Osteoblast (primary cell): ENCODE data around the gene SH3BP2. TPM values are rescaled to one million over a fixed set of nuclear protein-coding genes. Genes with fewer than 3 reads are reported as not detected.
A peak's percentile ranks its signal among the peaks of the same experiment; 100 is the strongest.

Source experiments
- DNase-seq: peaks from one replicate; pipeline ENCODE4 v3.0.0; 2011; ENCODE audit warnings: low spot score, mixed read lengths; ENCODE audit not compliant: insufficient read length; ENCODE audit errors: missing footprints
- H2AFZ ChIP-seq: 2 replicates; pipeline ENCODE4 v1.6.0; 2011; ENCODE audit warnings: mild to moderate bottlenecking, low read length
- H3K27ac ChIP-seq: 2 replicates; pipeline ENCODE4 v1.5.1; 2011; ENCODE audit warnings: mild to moderate bottlenecking, low read depth, low read length, moderate library complexity
- H3K27me3 ChIP-seq: 2 replicates; pipeline ENCODE4 v1.6.0; 2012; ENCODE audit warnings: mild to moderate bottlenecking, control low read depth, inconsistent platforms, low read length, moderate library complexity; ENCODE audit not compliant: insufficient read depth
- H3K36me3 ChIP-seq: 2 replicates; pipeline ENCODE4 v1.5.1; 2011; ENCODE audit warnings: mild to moderate bottlenecking, low read length, control low read depth, moderate library complexity; ENCODE audit not compliant: insufficient read depth
- H3K4me1 ChIP-seq: 2 replicates; pipeline ENCODE4 v1.5.1; 2011; ENCODE audit warnings: mild to moderate bottlenecking, low read length, control low read depth, moderate library complexity; ENCODE audit not compliant: insufficient read depth
- H3K4me2 ChIP-seq: 2 replicates; pipeline ENCODE4 v1.6.0; 2011; ENCODE audit warnings: mild to moderate bottlenecking, low read length; ENCODE audit not compliant: insufficient read depth
- H3K4me3 ChIP-seq: fragments of 200-600 bp; sonication (generic); 3 replicates; pipeline ENCODE4 v1.5.1; 2012; ENCODE audit warnings: mild to moderate bottlenecking, low read length, inconsistent platforms; ENCODE audit not compliant: insufficient read depth
- H3K79me2 ChIP-seq: 2 replicates; pipeline ENCODE4 v1.6.0; 2012; ENCODE audit warnings: mild to moderate bottlenecking, low read length, control low read depth, inconsistent platforms; ENCODE audit not compliant: insufficient read depth
- H3K9me3 ChIP-seq: 2 replicates; pipeline ENCODE4 v1.5.1; 2011; ENCODE audit warnings: low read depth, low read length, control low read depth
- H4K20me1 ChIP-seq: 2 replicates; pipeline ENCODE4 v1.6.0; 2012; ENCODE audit warnings: mild to moderate bottlenecking, low read length, control low read depth; ENCODE audit not compliant: insufficient read depth
- CTCF ChIP-seq: IDR thresholded peaks from 2 replicates; pipeline ENCODE4 v1.5.1; 2011; ENCODE audit warnings: mild to moderate bottlenecking, low read depth, low read length, moderate library complexity; ENCODE audit errors: extremely low read depth
- total RNA-seq: library from RNA; depleted of rRNA; stranded (reverse); fragments of >200 nt; gene quantifications from 2 replicates; pipeline ENCODE4 v1.2.3, GENCODE V29; 2012

Gene SH3BP2
- total RNA-seq, 1 donor = 26.4 TPM

DNA sequence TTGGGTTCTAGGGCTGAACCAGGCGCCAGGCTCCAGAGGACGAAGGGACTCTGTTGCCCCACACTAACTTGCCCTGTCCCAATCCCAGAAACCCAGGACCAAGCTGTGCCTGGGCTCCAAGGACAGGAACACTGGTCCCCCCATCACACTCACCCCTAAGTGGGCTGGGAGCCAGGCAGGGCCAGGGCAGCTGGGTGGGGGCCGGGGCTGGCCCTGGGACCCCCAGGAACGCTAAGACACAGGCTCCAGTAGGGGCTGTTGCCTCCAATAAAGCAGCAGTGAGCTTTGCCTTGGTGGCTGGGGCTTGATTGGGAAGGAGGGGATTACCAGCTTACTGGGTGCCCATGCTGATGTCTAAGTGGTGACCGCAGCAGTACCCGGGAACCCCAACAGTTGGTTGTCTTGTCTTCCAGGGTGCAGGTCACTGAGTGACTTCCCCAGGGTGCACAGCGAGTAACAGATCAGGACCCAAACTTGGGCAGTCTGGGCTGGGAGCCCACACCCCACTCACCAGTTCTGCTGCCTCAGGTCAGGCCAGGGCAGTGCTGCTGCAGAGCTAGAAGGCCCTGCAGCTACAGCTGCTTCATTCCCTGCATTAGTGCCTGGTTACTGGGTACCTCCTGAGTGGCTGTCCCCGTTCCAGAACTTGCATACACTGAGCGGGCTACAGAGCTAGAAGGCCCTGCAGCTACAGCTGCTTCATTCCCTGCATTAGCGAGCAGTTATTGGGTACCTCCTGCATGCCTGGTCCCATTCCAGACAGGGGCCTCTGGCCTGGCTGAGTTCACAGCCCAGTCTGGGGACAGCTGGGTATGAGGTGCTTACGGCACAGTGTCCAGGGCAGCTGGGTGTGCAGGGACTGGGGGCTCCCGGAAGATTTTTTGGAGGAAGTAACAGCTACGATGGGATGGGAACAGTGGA lies 41.4 kb downstream of the SH3BP2 start:
- H3K79me2 ChIP-seq = no peaks in the 10 kb centered on the region
- no peak overlapping the region for H3K4me3 ChIP-seq
- TF ChIP-seq CTCF = no peak
- H3K4me2 ChIP-seq = no peak overlapping the region
- no peak overlapping the region for H2AFZ ChIP-seq
- peaks cover 33% of the 10 kb centered on the region for H3K36me3 ChIP-seq
- H3K27me3 ChIP-seq = no peaks in the 10 kb centered on the region
- H3K27ac ChIP-seq = no peak overlapping the region
- peaks cover 16% of the 10 kb centered on the region for H3K4me1 ChIP-seq
- peak; percentile 62 for DNase-seq
- no peaks in the 10 kb centered on the region for H3K9me3 ChIP-seq
- H4K20me1 ChIP-seq = no peaks in the 10 kb centered on the region

DNA sequence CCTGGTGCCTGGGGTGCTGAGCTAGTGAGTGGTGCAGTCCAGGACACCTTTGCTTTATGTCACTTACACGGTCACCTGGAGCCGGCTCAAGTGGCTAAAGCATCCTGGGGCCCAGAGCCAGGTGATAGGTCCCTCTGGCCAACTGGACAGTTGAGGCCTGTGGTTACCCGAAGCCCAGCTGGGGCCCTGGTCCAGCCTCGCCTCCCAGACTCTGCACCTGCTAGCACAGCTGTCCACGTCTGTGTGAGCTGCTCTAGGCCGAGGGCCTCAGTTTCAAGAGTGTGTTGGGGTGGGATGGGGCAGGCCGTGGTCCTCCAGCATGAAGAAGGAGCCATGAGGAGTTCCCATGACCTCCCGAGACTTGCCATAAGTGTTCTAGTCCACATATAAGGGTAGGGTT lies 43.1 kb downstream of the SH3BP2 start:
- peaks cover 16% of the 10 kb centered on the region for H3K4me1 ChIP-seq
- peak; percentile 46 for DNase-seq
- H2AFZ ChIP-seq = no peak overlapping the region
- no peak overlapping the region for H3K27ac ChIP-seq
- no peak for TF ChIP-seq CTCF
- no peaks in the 10 kb centered on the region for H4K20me1 ChIP-seq
- no peak overlapping the region for H3K4me3 ChIP-seq
- H3K36me3 ChIP-seq = peaks cover 27% of the 10 kb centered on the region
- no peak overlapping the region for H3K4me2 ChIP-seq
- H3K79me2 ChIP-seq = no peaks in the 10 kb centered on the region
- no peaks in the 10 kb centered on the region for H3K27me3 ChIP-seq
- H3K9me3 ChIP-seq = no peaks in the 10 kb centered on the region

GRCh38 chr4:2836391-2836859 lies 43.5 kb downstream of the SH3BP2 start:
- no peak for TF ChIP-seq CTCF
- Histone ChIP-seq H4K20me1 (no peaks in the 10 kb centered on the region), H3K4me1 (peaks cover 16% of the 10 kb centered on the region), H3K4me2 (no peak overlapping the region), H3K36me3 (peaks cover 23% of the 10 kb centered on the region), H3K27me3 (no peaks in the 10 kb centered on the region), H3K9me3 (no peaks in the 10 kb centered on the region), H3K79me2 (no peaks in the 10 kb centered on the region), H3K27ac (no peak overlapping the region), H2AFZ (no peak overlapping the region), H3K4me3 (no peak overlapping the region)
- DNase-seq = peak; percentile 79
